ENCODE data around the gene WNT3A. TPM values are rescaled to one million over a fixed set of nuclear protein-coding genes. Genes with fewer than 3 reads are reported as not detected.
"Not testable (repeated sequence)": the region's sequence is repeated elsewhere in the genome, so short reads cannot be mapped to it uniquely, and the experiment has no call there.

WNT3A gene, protein sequence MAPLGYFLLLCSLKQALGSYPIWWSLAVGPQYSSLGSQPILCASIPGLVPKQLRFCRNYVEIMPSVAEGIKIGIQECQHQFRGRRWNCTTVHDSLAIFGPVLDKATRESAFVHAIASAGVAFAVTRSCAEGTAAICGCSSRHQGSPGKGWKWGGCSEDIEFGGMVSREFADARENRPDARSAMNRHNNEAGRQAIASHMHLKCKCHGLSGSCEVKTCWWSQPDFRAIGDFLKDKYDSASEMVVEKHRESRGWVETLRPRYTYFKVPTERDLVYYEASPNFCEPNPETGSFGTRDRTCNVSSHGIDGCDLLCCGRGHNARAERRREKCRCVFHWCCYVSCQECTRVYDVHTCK
- total RNA-seq (under 1 TPM; 0.08 to 0.19 TPM), polyA plus RNA-seq (ENCODE audit: insufficient read depth, low read depth, low replicate concordance) (0.13 TPM)
- long read RNA-seq, donor 1: 0 reads
- long read RNA-seq, donor 2: 0 reads

DNA sequence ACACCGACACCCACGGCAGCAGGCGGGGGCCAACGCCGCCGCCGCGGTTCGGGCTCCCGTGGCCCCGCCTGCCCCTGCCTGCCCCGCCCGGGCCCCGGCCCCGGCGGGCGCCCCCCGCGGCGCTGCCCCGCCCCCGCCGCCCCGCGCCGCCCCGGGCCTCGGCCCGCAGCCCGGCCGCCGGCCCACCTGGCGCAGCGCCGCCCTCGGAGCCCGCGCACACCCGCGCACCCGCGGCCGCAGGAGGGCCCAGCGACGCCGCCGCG, at the start of gene WNT3A:
Gene WNT3A, plus strand, starts transcription at position 213 of the 263 bp plus-strand sequence. CDS start 131 bp downstream, outside the sequence.
- H3K9me3 ChIP-seq: no peaks in the 10 kb centered on the region
- H3K27ac ChIP-seq: no peak within 1 kb of the TSS
- H3K36me3 ChIP-seq (ENCODE audit: low read depth, missing control alignments): no peaks in the 10 kb centered on the region
- H3K4me1 ChIP-seq: no peaks in the 10 kb centered on the region
- intact Hi-C loops (cut with DNase I; ENCODE audit: low total_unique reads): no loop called here
- TF ChIP-seq, protein P1, sequence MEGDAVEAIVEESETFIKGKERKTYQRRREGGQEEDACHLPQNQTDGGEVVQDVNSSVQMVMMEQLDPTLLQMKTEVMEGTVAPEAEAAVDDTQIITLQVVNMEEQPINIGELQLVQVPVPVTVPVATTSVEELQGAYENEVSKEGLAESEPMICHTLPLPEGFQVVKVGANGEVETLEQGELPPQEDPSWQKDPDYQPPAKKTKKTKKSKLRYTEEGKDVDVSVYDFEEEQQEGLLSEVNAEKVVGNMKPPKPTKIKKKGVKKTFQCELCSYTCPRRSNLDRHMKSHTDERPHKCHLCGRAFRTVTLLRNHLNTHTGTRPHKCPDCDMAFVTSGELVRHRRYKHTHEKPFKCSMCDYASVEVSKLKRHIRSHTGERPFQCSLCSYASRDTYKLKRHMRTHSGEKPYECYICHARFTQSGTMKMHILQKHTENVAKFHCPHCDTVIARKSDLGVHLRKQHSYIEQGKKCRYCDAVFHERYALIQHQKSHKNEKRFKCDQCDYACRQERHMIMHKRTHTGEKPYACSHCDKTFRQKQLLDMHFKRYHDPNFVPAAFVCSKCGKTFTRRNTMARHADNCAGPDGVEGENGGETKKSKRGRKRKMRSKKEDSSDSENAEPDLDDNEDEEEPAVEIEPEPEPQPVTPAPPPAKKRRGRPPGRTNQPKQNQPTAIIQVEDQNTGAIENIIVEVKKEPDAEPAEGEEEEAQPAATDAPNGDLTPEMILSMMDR (IDR thresholded peaks at IDR 0.05): no peak
- no peak for TF ChIP-seq POLR2A (IDR thresholded peaks at IDR 0.05)
- no peaks in the 10 kb centered on the region for H3K27me3 ChIP-seq
- peak within 1 kb of the TSS in 1 of 2 donors; percentile 26 for H3K4me3 ChIP-seq
- DNase-seq: no peak
- WGBS, 2 donors: no CpG with 5 or more reads among the region's 48 CpGs

DNA sequence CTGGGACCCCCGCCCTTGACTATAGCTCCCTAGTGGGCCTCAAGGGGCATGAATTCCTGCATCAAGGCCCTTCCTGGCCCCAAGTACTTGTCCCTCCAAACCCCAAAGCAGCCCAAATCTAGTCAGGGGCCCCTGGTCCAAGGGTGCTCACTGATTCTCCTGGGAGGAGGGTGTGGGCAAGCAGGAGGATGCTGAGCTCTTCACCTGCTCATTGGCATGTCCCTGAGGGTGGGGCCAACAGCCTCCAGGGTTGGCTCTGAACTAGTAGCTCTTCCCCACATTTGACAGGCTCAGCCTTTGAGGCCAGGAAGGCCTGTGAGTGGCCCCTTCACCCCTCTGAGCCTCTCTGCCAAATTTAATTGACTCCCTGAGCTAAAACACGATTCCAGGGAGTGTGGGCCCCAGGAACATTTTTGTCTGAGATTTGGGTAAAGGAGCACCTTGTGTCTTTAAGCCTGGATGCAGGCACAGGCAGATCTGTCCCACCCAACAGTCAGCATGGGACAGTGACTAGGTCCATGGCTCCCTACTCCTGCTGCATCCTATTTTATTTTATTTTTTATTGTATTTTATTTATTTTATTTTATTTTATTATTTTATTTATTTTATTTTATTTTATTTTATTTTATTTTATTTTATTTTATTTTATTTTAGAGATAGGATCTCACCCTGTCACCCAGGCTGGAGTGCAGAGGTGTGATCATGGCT, 48.0 kb upstream of the WNT3A start:
- Histone ChIP-seq H3K4me1 (no peaks in the 10 kb centered on the region), H3K4me3 (no peak overlapping the region), H3K9me3 (no peaks in the 10 kb centered on the region), H3K27me3 (no peaks in the 10 kb centered on the region), H3K27ac (no peak overlapping the region), H3K36me3 (ENCODE audit: low read depth, missing control alignments) (no peaks in the 10 kb centered on the region)
- DNase-seq: no peak
- intact Hi-C loops (cut with DNase I; ENCODE audit: low total_unique reads): no loop called here
- TF ChIP-seq, protein P1 (IDR thresholded peaks at IDR 0.05): no peak
- no peak for TF ChIP-seq POLR2A (IDR thresholded peaks at IDR 0.05)
- WGBS, 2 donors: 78 to 91% methylated on average over 2 of the region's 2 CpGs

DNA sequence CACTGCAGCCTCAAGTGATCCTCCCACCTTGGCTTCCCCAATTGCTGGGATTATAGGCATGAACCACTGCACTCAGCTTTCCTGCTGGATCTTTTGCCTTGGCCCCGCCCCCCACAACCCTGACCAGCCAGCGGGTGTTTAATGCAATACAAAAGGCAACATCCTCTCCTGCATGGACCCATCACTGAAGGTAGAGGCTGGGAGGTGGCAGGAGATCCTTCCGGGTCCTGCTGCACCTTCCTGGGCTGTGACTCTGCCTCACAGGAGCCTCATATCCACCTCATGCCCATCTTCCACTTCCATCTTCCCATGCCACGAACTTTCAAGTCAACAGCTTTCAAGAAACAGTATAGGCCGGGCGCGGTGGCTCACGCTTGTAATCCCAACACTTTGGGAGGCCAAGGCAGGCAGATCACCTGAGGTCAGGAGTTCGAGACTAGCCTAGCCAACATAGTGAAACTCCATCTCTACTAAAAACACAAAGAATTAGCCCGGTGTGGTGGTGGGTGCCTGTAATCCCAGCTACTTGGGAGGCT, 47.4 kb upstream of the WNT3A start:
- WGBS, 2 donors: 91 to 93% methylated on average over 10 of the region's 10 CpGs
- no peaks in the 10 kb centered on the region for H3K4me1 ChIP-seq
- no peak overlapping the region for H3K4me3 ChIP-seq
- DNase-seq: no peak
- intact Hi-C loops (cut with DNase I; ENCODE audit: low total_unique reads): no loop called here
- no peaks in the 10 kb centered on the region for H3K9me3 ChIP-seq
- no peaks in the 10 kb centered on the region for H3K36me3 ChIP-seq (ENCODE audit: low read depth, missing control alignments)
- no peak overlapping the region for H3K27ac ChIP-seq
- TF ChIP-seq, protein P1 (IDR thresholded peaks at IDR 0.05): no peak
- no peak for TF ChIP-seq POLR2A (IDR thresholded peaks at IDR 0.05)
- H3K27me3 ChIP-seq: no peaks in the 10 kb centered on the region

DNA sequence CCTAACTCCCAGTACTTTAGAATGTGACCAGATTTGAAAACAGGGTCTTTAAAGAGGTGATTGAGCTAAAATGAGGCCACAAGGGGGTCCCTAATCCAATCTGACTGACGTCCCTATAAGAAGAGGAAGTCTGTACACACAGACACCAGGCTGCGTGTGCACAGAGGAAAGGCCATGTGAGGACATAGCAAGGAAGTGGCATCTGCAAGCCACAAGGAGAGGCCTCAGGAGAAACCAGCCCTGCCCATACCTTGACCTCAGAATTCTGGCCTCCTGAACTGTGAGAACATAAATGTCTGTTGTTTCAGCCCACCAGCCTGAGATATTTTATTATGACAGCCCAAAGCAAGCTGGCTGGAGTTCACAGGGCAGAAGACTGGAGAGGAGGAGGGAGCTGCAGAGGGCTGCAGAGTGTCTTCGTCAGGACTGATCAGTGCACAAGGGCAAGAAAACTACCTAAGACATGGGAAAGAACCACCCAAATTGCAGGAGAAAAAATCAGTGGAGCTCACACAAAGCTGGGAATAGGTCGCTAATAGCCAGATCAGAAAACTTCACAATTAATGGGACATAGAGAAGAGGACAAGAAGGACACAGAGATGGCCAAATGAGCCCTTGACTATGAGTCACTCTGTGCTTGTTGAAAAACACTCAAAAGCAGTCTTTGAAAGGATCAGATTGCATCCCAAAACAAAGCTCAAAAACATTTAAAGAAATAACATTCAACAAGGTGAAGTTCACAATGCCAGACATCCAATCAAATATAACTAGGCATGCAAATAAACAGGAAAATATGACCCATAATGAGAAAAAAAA, 44.9 kb upstream of the WNT3A start:
- Histone ChIP-seq H3K36me3 (ENCODE audit: low read depth, missing control alignments) (no peaks in the 10 kb centered on the region), H3K27ac (no peak overlapping the region), H3K27me3 (no peaks in the 10 kb centered on the region), H3K4me3 (no peak overlapping the region), H3K9me3 (no peaks in the 10 kb centered on the region), H3K4me1 (no peaks in the 10 kb centered on the region)
- DNase-seq: no peak
- TF ChIP-seq, protein P1 (IDR thresholded peaks at IDR 0.05): no peak
- TF ChIP-seq POLR2A (IDR thresholded peaks at IDR 0.05): no peak
- intact Hi-C loops (cut with DNase I; ENCODE audit: low total_unique reads): no loop called here
- WGBS, 2 donors: 67 to 70% methylated on average over 4 of the region's 4 CpGs

DNA sequence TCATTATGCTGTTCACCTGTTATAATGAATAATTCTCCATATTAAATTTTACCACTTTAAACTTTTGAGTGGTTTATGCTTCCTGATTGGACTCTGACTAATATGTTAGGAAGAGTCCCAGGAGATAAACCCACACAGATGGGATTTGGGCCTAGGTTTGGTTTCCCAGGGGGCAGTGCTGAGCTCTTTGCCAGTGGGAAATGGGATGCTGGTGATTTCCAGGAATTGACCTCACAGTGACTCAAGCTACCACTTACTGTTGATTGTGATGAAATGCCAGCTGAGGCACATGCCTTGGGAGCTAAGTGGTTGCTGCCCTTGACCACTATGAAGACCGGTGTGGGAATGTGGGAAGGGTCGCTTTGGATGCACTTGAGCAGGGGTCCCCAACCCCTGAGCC, 40.1 kb upstream of the WNT3A start:
- WGBS, 2 donors: 100% methylated on average over 2 of the region's 2 CpGs

DNA sequence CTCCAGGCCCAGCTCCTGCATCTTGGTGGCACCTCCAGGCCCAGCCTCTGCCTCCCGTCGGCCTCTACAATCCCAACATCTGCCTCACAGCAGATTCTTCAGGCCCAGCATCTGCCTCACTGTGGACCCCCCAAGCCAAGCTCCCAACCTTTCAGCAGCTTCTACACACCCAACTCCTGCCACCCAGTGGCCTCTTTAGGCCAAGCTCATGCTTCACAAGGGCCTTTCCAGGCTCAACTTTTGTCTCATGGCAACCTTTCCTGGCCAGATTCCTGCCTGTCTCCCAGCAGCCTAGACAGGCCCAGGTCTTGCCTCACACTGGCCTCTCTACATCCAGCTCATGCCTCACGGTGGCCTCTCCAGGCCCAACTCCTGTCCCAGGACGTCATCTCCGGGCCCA, 39.0 kb upstream of the WNT3A start:
- H3K4me3 ChIP-seq; DNase-seq; intact Hi-C loops (cut with DNase I; ENCODE audit: low total_unique reads); H3K36me3 ChIP-seq (ENCODE audit: low read depth, missing control alignments); H3K9me3 ChIP-seq; H3K27me3 ChIP-seq; H3K27ac ChIP-seq; H3K4me1 ChIP-seq: not testable (repeated sequence)
- WGBS, 2 donors: 92 to 100% methylated on average over 2 to 5 of the region's 5 CpGs

More for the DNA sequence above, 40.1 kb upstream of the WNT3A start:
- H3K4me3 ChIP-seq; H3K4me1 ChIP-seq; H3K36me3 ChIP-seq (ENCODE audit: low read depth, missing control alignments); DNase-seq; H3K27me3 ChIP-seq; H3K9me3 ChIP-seq; intact Hi-C loops (cut with DNase I; ENCODE audit: low total_unique reads); H3K27ac ChIP-seq: not testable (repeated sequence)
